GM12878 (cell line): ENCODE results near the gene COL4A5. TPM values are rescaled to one million over a fixed set of nuclear protein-coding genes. Genes with fewer than 3 reads are reported as not detected.

ENCODE experiments used
- ATAC-seq: fragments of 200-7000 bp; cut with Tn5 transposase; 3 replicates; pipeline ENCODE4 v1.9.1; 2020; ENCODE audit warnings: mild to moderate bottlenecking, moderate library complexity
- BruUV-seq: library from RNA; stranded (reverse); fragments of 400-500 nt; replicated peaks from 2 replicates; lab custom pipeline; 2021; lab: Mats Ljungman, UMichigan
- CTCF ChIA-PET: fragments of 300-600 bp; sonication (Branson Sonifier 250); formaldehyde crosslinking; extraction: SDS; loops from one replicate; lab custom pipeline; 2021; ENCODE audit warnings: inconsistent platforms; lab: Yijun Ruan, JAX
- POLR2A ChIA-PET: fragments of 350-600 bp; formaldehyde crosslinking; extraction: SDS; loops from one replicate; lab custom pipeline; 2021; ENCODE audit warnings: inconsistent platforms; lab: Charles Lee
- RAD21 ChIA-PET: fragments of 300-600 bp; sonication (Branson Sonifier 250); formaldehyde crosslinking; loops from one replicate; lab custom pipeline; 2023; ENCODE audit warnings: antibody characterized with exemption; ENCODE audit not compliant: unreplicated experiment; lab: Charles Lee
- SMC1A ChIA-PET: fragments of 300-600 bp; sonication (Branson Sonifier 250); formaldehyde crosslinking; loops from one replicate; lab custom pipeline; 2023; ENCODE audit not compliant: unreplicated experiment, uncharacterized antibody; lab: Charles Lee
- DNase-seq: peaks from one replicate; pipeline ENCODE4 v3.0.0-alpha.2; 2011; ENCODE audit warnings: low read depth, low spot score
- FAIRE-seq: peaks from 3 replicates; lab custom pipeline; 2011; peaks lifted over from hg19 to GRCh38; lab: Jason Lieb, UNC
- H2AFZ ChIP-seq: 2 replicates; pipeline ENCODE4 v1.6.0; 2011; ENCODE audit warnings: low read depth, low read length, control low read depth; ENCODE audit not compliant: control insufficient read depth
- H3K27ac ChIP-seq: 2 replicates; pipeline ENCODE4 v1.5.1; 2011; ENCODE audit warnings: control low read depth; ENCODE audit not compliant: control insufficient read depth, insufficient read depth
- H3K27me3 ChIP-seq, 2 experiments: replicated peaks in 1 of 2; 2 replicates each; pipeline versions ENCODE4 v1.6.0 to v1.6.1; 2011; ENCODE audit warnings: low read length in 1 of 2; ENCODE audit not compliant: control insufficient read depth in 2 of 2, insufficient read depth in 2 of 2
- H3K36me3 ChIP-seq, 2 experiments: 2 replicates each; pipeline ENCODE4 v1.5.1; 2011; ENCODE audit warnings: low read length in 1 of 2; ENCODE audit not compliant: control insufficient read depth in 2 of 2, insufficient read depth in 2 of 2
- H3K4me1 ChIP-seq: 2 replicates; pipeline ENCODE4 v1.6.1; 2011; ENCODE audit warnings: mild to moderate bottlenecking, low read length, moderate library complexity, mixed read lengths; ENCODE audit not compliant: control insufficient read depth, insufficient read depth
- H3K4me2 ChIP-seq: 2 replicates; pipeline ENCODE4 v1.6.0; 2011; ENCODE audit warnings: control low read depth; ENCODE audit not compliant: control insufficient read depth, insufficient read depth
- H3K4me3 ChIP-seq: fragments of 200-600 bp; sonication (generic); 2 replicates; pipeline ENCODE4 v1.5.1; 2016
- H3K79me2 ChIP-seq: 2 replicates; pipeline ENCODE4 v1.6.0; 2011; ENCODE audit warnings: low read length; ENCODE audit not compliant: control insufficient read depth, insufficient read depth
- H3K9ac ChIP-seq: 2 replicates; pipeline ENCODE4 v1.8.0; 2011; ENCODE audit warnings: low read length, control low read depth, mixed read lengths; ENCODE audit not compliant: control insufficient read depth, insufficient read depth
- H3K9me3 ChIP-seq: replicated peaks from 3 replicates; pipeline ENCODE4 v1.5.1; 2011; ENCODE audit warnings: mild to moderate bottlenecking, low read length; ENCODE audit not compliant: control insufficient read depth, insufficient read depth
- H4K20me1 ChIP-seq: 2 replicates; pipeline ENCODE4 v1.6.0; 2011; ENCODE audit not compliant: control insufficient read depth, insufficient read depth
- BCL11A ChIP-seq: IDR thresholded peaks from 2 replicates; pipeline ENCODE4 v1.6.1; 2011; ENCODE audit warnings: low read depth, low read length
- CREB1 ChIP-seq: IDR thresholded peaks from 2 replicates; pipeline ENCODE4 v1.6.1; 2012; ENCODE audit warnings: low read depth, mild to moderate bottlenecking, inconsistent platforms
- FOXK2 ChIP-seq: fragments of 450-650 bp; IDR thresholded peaks from 2 replicates; pipeline ENCODE4 v1.6.1; 2017; ENCODE audit warnings: mild to moderate bottlenecking, moderate library complexity
- JUNB ChIP-seq: IDR thresholded peaks from 2 replicates; pipeline ENCODE4 v1.6.1; 2016; ENCODE audit warnings: antibody characterized with exemption, mild to moderate bottlenecking
- MTA2 ChIP-seq: fragments of 450-650 bp; IDR thresholded peaks from 2 replicates; pipeline ENCODE4 v1.6.1; 2016; ENCODE audit warnings: low read depth, mild to moderate bottlenecking, moderate library complexity
- NFIC ChIP-seq: IDR thresholded peaks from 2 replicates; pipeline ENCODE4 v1.6.1; 2012; ENCODE audit warnings: low read depth, mild to moderate bottlenecking, inconsistent platforms, low read length, moderate library complexity
- RUNX3 ChIP-seq: IDR thresholded peaks from 2 replicates; pipeline ENCODE4 v1.6.1; 2012; ENCODE audit warnings: low read length, inconsistent platforms
- SIX5 ChIP-seq: IDR thresholded peaks from 2 replicates; pipeline ENCODE4 v1.6.1; 2011; ENCODE audit warnings: mild to moderate bottlenecking, low read depth, low read length, moderate library complexity; ENCODE audit not compliant: severe bottlenecking
- STAT3 ChIP-seq: IDR thresholded peaks from 2 replicates; pipeline ENCODE4 v1.6.1; 2011; ENCODE audit warnings: low read depth, low read length, improper control_type of control experiment
- WRNIP1 ChIP-seq: IDR thresholded peaks from 2 replicates; pipeline ENCODE4 v1.6.1; 2011; ENCODE audit warnings: low read depth, low read length, improper control_type of control experiment, borderline replicate concordance
- ZZZ3 ChIP-seq: IDR thresholded peaks from 2 replicates; pipeline ENCODE4 v1.6.1; 2011; ENCODE audit warnings: low read depth; ENCODE audit not compliant: control insufficient read depth, insufficient read length
- WGBS: methylation state at CpG from one replicate; pipeline ENCODE4 v1.1.6; 2016; ENCODE audit warnings: low lambda C conversion rate; ENCODE audit not compliant: insufficient replicate concordance, insufficient coverage; ENCODE audit errors: missing lambda C conversion rate; 5-methylcytosine and 5-hydroxymethylcytosine counted together
- in situ Hi-C: fragments of 300-500 bp; cut with MboI; formaldehyde crosslinking; loops from 9 replicates; pipeline ENCODE4 v1.14.3; 2018; ENCODE audit warnings: mixed read lengths
- intact Hi-C: fragments of 100-400 bp; cut with micrococcal nuclease; formaldehyde crosslinking; loops from one replicate; pipeline ENCODE4 v1.14.2; 2022; ENCODE audit not compliant: unreplicated experiment
- polyA plus RNA-seq, 11 experiments: library from polyadenylated mRNA; depleted of rRNA in 4 of 11; unstranded in 6 of 11; stranded (reverse) in 5 of 11; fragments of >200 nt; fragmentation: Nextera tagmentation in 4 of 11; fragmentation: Illumina TruSeq in 1 of 11; extraction: Ambion mirVana in 4 of 11; extraction: Trizol in 1 of 11; gene quantifications; 1 replicate in 1 of 11; 2 replicates in 10 of 11; pipeline versions ENCODE4 v1.2.1 to v1.2.3, GENCODE V29; 2011 to 2016; ENCODE audit warnings: inconsistent platforms in 2 of 11, missing spikeins in 2 of 11, low read depth in 1 of 11
- total RNA-seq, 4 experiments: library from RNA; depleted of rRNA in 3 of 4; stranded (reverse); fragments of >200 nt in 3 of 4; fragmentation: Illumina TruSeq in 1 of 4; extraction: Trizol in 1 of 4; gene quantifications; 2 replicates each; pipeline versions ENCODE4 v1.2.1 to v1.2.3, GENCODE V29; 2013 to 2021
- TF ChIP-seq, protein P1 (sequence below): IDR thresholded peaks from 2 replicates; pipeline ENCODE4 v1.6.1; 2012; ENCODE audit warnings: low read depth, low read length, improper control_type of control experiment
- TF ChIP-seq, protein P2 (sequence below): fragments of 450-650 bp; IDR thresholded peaks from 2 replicates; pipeline ENCODE4 v1.6.1; 2017; ENCODE audit warnings: mild to moderate bottlenecking
- TF ChIP-seq, protein P3 (sequence below): fragments of 450-650 bp; IDR thresholded peaks from 2 replicates; pipeline ENCODE4 v1.6.1; 2014; ENCODE audit warnings: mild to moderate bottlenecking
- TF ChIP-seq, protein P4 (sequence below): fragments of 450-650 bp; IDR thresholded peaks from 2 replicates; pipeline ENCODE4 v1.6.1; 2017; ENCODE audit warnings: low read depth, mild to moderate bottlenecking, moderate library complexity
- TF ChIP-seq, protein P5 (sequence below): IDR thresholded peaks from 2 replicates; pipeline ENCODE4 v1.6.1; 2011; ENCODE audit warnings: borderline replicate concordance, low read depth, mild to moderate bottlenecking, moderate library complexity, low read length; ENCODE audit not compliant: insufficient read depth, poor library complexity, severe bottlenecking
- TF ChIP-seq, protein P6 (sequence below): IDR thresholded peaks from 2 replicates; pipeline ENCODE4 v1.6.1; 2011; ENCODE audit warnings: mild to moderate bottlenecking, low read depth, low read length, moderate library complexity; ENCODE audit not compliant: insufficient replicate concordance

Gene COL4A5
- total and polyA plus RNA-seq, 10 of the 15 experiments (the other 5 are each of a cell fraction or from before 2014, with no cell fraction given), result 0.13 to 2.8 (median 0.38) TPM; not detected in 1

DNA sequence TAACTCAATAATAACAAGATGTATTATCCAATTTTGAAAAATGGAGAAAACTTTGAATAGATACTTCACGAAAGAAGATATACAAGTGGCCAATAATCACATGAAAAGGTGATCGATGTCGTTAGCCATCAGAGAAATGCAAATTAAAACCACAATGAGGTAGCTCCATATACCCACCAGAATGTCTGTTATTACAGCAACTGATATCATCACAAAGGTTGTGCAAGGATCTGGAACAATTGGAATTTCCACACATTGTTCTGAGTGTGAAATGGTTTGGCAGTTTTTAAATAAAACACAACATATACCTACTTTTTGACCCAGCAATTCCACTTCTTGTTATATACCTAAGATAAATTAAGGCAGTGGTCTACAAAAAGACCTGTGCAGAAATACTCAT, 225.1 kb downstream of the COL4A5 start:
- no peak for FAIRE-seq
- ChIA-PET SMC1A (interaction anchor here (0.6 to 1.4 kb wide), 2 partner anchors 707 to 1003 kb away, joined by 3 to 4 read pairs; no protein-coding TSS in a partner anchor), POLR2A (no interaction called here), RAD21 (interaction anchor here (1.3 kb wide), 1 partner anchor 24 kb away, joined by 3 read pairs; no protein-coding TSS in a partner anchor), CTCF (interaction anchor here (0.9 to 2.6 kb wide), 4 partner anchors 13 to 821 kb away, joined by 3 to 9 read pairs (median 6); no protein-coding TSS in a partner anchor)
- no peaks in the 10 kb centered on the region for H3K79me2 ChIP-seq
- intact Hi-C loops (no loop called here), in situ Hi-C loops (no loop called here)
- H3K27me3 ChIP-seq, result no peaks in the 10 kb centered on the region
- H3K4me3 ChIP-seq, result no peak overlapping the region
- WGBS, result 34% methylated on average over 3 of the region's 3 CpGs
- H2AFZ ChIP-seq, result no peak overlapping the region
- peak; percentile 25; the same call in 2 of the 3 replicates for ATAC-seq
- H3K27ac ChIP-seq, result no peak overlapping the region
- no peaks in the 10 kb centered on the region for H3K9me3 ChIP-seq
- H3K4me2 ChIP-seq, result no peak overlapping the region
- no TSS peak for BruUV-seq
- DNase-seq, result no peak
- no peaks in the 10 kb centered on the region; the same call in 1 of the 2 replicates for H3K4me1 ChIP-seq
- H4K20me1 ChIP-seq, result no peaks in the 10 kb centered on the region
- H3K9ac ChIP-seq, result no peak overlapping the region
- H3K36me3 ChIP-seq, result no peaks in the 10 kb centered on the region
- TF ChIP-seq, protein P1, sequence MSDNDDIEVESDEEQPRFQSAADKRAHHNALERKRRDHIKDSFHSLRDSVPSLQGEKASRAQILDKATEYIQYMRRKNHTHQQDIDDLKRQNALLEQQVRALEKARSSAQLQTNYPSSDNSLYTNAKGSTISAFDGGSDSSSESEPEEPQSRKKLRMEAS, result no peak
- TF ChIP-seq FOXK2 (no peak), ZZZ3 (no peak), CREB1 (no peak), JUNB (0 out of 2 replicates have a peak, but pooled peaks have one; percentile 28), STAT3 (no peak), BCL11A (no peak), RUNX3 (peak; percentile 59; the same call in 1 of the 2 replicates), MTA2 (no peak), NFIC (peak; percentile 42; the same call in 1 of the 2 replicates), WRNIP1 (no peak), SIX5 (no peak)
- TF ChIP-seq, protein P2, sequence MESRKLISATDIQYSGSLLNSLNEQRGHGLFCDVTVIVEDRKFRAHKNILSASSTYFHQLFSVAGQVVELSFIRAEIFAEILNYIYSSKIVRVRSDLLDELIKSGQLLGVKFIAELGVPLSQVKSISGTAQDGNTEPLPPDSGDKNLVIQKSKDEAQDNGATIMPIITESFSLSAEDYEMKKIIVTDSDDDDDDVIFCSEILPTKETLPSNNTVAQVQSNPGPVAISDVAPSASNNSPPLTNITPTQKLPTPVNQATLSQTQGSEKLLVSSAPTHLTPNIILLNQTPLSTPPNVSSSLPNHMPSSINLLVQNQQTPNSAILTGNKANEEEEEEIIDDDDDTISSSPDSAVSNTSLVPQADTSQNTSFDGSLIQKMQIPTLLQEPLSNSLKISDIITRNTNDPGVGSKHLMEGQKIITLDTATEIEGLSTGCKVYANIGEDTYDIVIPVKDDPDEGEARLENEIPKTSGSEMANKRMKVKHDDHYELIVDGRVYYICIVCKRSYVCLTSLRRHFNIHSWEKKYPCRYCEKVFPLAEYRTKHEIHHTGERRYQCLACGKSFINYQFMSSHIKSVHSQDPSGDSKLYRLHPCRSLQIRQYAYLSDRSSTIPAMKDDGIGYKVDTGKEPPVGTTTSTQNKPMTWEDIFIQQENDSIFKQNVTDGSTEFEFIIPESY, result no peak
- TF ChIP-seq, protein P3, sequence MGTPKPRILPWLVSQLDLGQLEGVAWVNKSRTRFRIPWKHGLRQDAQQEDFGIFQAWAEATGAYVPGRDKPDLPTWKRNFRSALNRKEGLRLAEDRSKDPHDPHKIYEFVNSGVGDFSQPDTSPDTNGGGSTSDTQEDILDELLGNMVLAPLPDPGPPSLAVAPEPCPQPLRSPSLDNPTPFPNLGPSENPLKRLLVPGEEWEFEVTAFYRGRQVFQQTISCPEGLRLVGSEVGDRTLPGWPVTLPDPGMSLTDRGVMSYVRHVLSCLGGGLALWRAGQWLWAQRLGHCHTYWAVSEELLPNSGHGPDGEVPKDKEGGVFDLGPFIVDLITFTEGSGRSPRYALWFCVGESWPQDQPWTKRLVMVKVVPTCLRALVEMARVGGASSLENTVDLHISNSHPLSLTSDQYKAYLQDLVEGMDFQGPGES, result no peak
- TF ChIP-seq, protein P4, sequence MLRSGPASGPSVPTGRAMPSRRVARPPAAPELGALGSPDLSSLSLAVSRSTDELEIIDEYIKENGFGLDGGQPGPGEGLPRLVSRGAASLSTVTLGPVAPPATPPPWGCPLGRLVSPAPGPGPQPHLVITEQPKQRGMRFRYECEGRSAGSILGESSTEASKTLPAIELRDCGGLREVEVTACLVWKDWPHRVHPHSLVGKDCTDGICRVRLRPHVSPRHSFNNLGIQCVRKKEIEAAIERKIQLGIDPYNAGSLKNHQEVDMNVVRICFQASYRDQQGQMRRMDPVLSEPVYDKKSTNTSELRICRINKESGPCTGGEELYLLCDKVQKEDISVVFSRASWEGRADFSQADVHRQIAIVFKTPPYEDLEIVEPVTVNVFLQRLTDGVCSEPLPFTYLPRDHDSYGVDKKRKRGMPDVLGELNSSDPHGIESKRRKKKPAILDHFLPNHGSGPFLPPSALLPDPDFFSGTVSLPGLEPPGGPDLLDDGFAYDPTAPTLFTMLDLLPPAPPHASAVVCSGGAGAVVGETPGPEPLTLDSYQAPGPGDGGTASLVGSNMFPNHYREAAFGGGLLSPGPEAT, result no peak
- TF ChIP-seq, protein P5, sequence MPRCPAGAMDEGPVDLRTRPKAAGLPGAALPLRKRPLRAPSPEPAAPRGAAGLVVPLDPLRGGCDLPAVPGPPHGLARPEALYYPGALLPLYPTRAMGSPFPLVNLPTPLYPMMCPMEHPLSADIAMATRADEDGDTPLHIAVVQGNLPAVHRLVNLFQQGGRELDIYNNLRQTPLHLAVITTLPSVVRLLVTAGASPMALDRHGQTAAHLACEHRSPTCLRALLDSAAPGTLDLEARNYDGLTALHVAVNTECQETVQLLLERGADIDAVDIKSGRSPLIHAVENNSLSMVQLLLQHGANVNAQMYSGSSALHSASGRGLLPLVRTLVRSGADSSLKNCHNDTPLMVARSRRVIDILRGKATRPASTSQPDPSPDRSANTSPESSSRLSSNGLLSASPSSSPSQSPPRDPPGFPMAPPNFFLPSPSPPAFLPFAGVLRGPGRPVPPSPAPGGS, result no peak
- TF ChIP-seq, protein P6, sequence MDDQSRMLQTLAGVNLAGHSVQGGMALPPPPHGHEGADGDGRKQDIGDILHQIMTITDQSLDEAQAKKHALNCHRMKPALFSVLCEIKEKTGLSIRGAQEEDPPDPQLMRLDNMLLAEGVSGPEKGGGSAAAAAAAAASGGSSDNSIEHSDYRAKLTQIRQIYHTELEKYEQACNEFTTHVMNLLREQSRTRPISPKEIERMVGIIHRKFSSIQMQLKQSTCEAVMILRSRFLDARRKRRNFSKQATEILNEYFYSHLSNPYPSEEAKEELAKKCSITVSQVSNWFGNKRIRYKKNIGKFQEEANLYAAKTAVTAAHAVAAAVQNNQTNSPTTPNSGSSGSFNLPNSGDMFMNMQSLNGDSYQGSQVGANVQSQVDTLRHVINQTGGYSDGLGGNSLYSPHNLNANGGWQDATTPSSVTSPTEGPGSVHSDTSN, result no peak
